HCT116 (cell line): ENCODE measurements around the gene AAK1.

Source experiments
- CTCF ChIP-seq, 3 experiments: fragments of 200-600 bp in 1 of 3; sonication (generic) in 1 of 3; IDR thresholded peaks in 2 of 3; conservative IDR thresholded peaks in 1 of 3; 2 replicates each; pipeline ENCODE4 v1.5.1; 2012 to 2017; ENCODE audit warnings: low read depth in 2 of 3, low read length in 2 of 3, antibody characterized with exemption in 1 of 3, borderline replicate concordance in 1 of 3, control low read depth in 1 of 3, mild to moderate bottlenecking in 1 of 3, mixed read lengths in 1 of 3, mixed run types in 1 of 3, moderate library complexity in 1 of 3; ENCODE audit not compliant: insufficient read depth in 1 of 3
- EZH2 ChIP-seq: fragments of 200-600 bp; sonication (generic); IDR thresholded peaks from 2 replicates; pipeline ENCODE4 v1.6.1; 2017; ENCODE audit warnings: antibody characterized with exemption, mixed run types
- EZH2phosphoT487 ChIP-seq: fragments of 200-600 bp; IDR thresholded peaks from 2 replicates; pipeline ENCODE4 v1.6.1; 2018; ENCODE audit warnings: antibody characterized with exemption, borderline replicate concordance
- POLR2A ChIP-seq: IDR thresholded peaks from 2 replicates; pipeline ENCODE4 v1.7.0; 2011; ENCODE audit warnings: borderline replicate concordance; ENCODE audit not compliant: insufficient read depth, insufficient read length; ENCODE audit errors: extremely low read depth
- POLR2AphosphoS5 ChIP-seq: IDR thresholded peaks from 2 replicates; pipeline ENCODE4 v1.6.1; 2011; ENCODE audit warnings: mild to moderate bottlenecking, low read depth, low read length, moderate library complexity
- REST ChIP-seq: IDR thresholded peaks from 2 replicates; pipeline ENCODE4 v1.6.1; 2012; ENCODE audit warnings: low read depth
- SRF ChIP-seq: IDR thresholded peaks from 2 replicates; pipeline ENCODE4 v1.6.1; 2012; ENCODE audit warnings: low read depth

- no peak for TF ChIP-seq CTCF (IDR thresholded peaks at IDR 0.05 in 2 of 3, conservative IDR thresholded peaks at IDR 0.05 in 1 of 3; ENCODE audit: borderline replicate concordance in 1 of 3, insufficient read depth in 1 of 3, low read depth in 2 of 3, low read length in 2 of 3)
- TF ChIP-seq EZH2phosphoT487, result no peak
- no peak for TF ChIP-seq SRF
- no peak for TF ChIP-seq POLR2AphosphoS5
- no peak for TF ChIP-seq EZH2
- no peak for TF ChIP-seq POLR2A
- TF ChIP-seq REST, result no peak
These were observed 18.9 kb downstream of the AAK1 start for GRCh38 chr2:69624611-69625010.
